Brain microvascular endothelial cell (primary cell): ENCODE results near the gene HIBADH.
"Not testable (repeated sequence)": the region's sequence is repeated elsewhere in the genome, so short reads cannot be mapped to it uniquely, and the experiment has no call there.

ENCODE experiments used
- DNase-seq: peaks from one replicate; pipeline ENCODE4 v3.0.0-alpha.2; 2020
- H3K27ac ChIP-seq: fragments of 250-450 bp; sonication (Bioruptor Pico); 2 replicates; pipeline ENCODE4 v1.5.1; 2020; ENCODE audit warnings: mild to moderate bottlenecking, moderate library complexity
- H3K27me3 ChIP-seq: fragments of 250-450 bp; sonication (Bioruptor Pico); replicated peaks from 2 replicates; pipeline ENCODE4 v1.5.1; 2020; ENCODE audit warnings: mild to moderate bottlenecking
- H3K36me3 ChIP-seq: fragments of 250-450 bp; sonication (Bioruptor Pico); replicated peaks from 2 replicates; pipeline ENCODE4 v1.5.1; 2020; ENCODE audit warnings: mild to moderate bottlenecking
- H3K4me3 ChIP-seq: 2 replicates; pipeline ENCODE4 v1.5.1; 2011; ENCODE audit warnings: low read depth, mild to moderate bottlenecking, control low read depth, low read length, moderate library complexity
- CTCF ChIP-seq: IDR thresholded peaks from 2 replicates; pipeline ENCODE4 v1.5.1; 2011; ENCODE audit warnings: low read depth, mild to moderate bottlenecking, moderate library complexity, low read length, control low read depth, inconsistent platforms; ENCODE audit errors: missing control alignments
- in situ Hi-C: cut with HindIII; loops from 2 replicates; pipeline ENCODE4 v1.10.0; 2017; ENCODE audit warnings: low sequenced_read_pairs, low pct_ligation_motif_present

The HIBADH gene

GRCh38 chr7:27678617-27679260, 16.1 kb upstream of the HIBADH start:
- H3K4me3 ChIP-seq = no peak overlapping the region
- TF ChIP-seq CTCF = no peak
- in situ Hi-C loops = no loop called here
- no peaks in the 10 kb centered on the region for H3K36me3 ChIP-seq
- no peak for DNase-seq
- no peaks in the 10 kb centered on the region for H3K27me3 ChIP-seq
- peak overlapping the region; percentile 83 for H3K27ac ChIP-seq

GRCh38 chr7:27677912-27678612, 15.4 kb upstream of the HIBADH start:
- TF ChIP-seq CTCF = no peak
- peak; percentile 85 for DNase-seq
- Histone ChIP-seq H3K27me3 (no peaks in the 10 kb centered on the region), H3K4me3 (no peak overlapping the region), H3K36me3 (no peaks in the 10 kb centered on the region), H3K27ac (peak overlapping the region; percentile 83)
- in situ Hi-C loops = no loop called here

- H3K36me3 ChIP-seq, DNase-seq, H3K4me3 ChIP-seq, in situ Hi-C loops, H3K27ac ChIP-seq, H3K27me3 ChIP-seq: not testable (repeated sequence)
These were observed 11.4 kb upstream of the HIBADH start for GRCh38 chr7:27674126-27674525.

GRCh38 chr7:27671675-27672074, 9.0 kb upstream of the HIBADH start:
- Histone ChIP-seq H3K27ac (no peak overlapping the region), H3K27me3 (no peaks in the 10 kb centered on the region), H3K36me3 (no peaks in the 10 kb centered on the region), H3K4me3 (no peak overlapping the region)
- TF ChIP-seq CTCF = no peak
- in situ Hi-C loops = no loop called here
- no peak for DNase-seq

GRCh38 chr7:27670676-27671075, 8.0 kb upstream of the HIBADH start:
- DNase-seq = no peak
- Histone ChIP-seq H3K4me3 (no peak overlapping the region), H3K27ac (no peak overlapping the region), H3K27me3 (no peaks in the 10 kb centered on the region), H3K36me3 (no peaks in the 10 kb centered on the region)
- in situ Hi-C loops = no loop called here
- no peak for TF ChIP-seq CTCF

- H3K27me3 ChIP-seq = no peaks in the 10 kb centered on the region
- TF ChIP-seq CTCF = no peak
- in situ Hi-C loops = no loop called here
- no peak overlapping the region for H3K4me3 ChIP-seq
- DNase-seq = no peak
- no peaks in the 10 kb centered on the region for H3K36me3 ChIP-seq
- no peak overlapping the region for H3K27ac ChIP-seq
These were observed 7.5 kb upstream of the HIBADH start for GRCh38 chr7:27670177-27670576.
